Stomach (tissue), 9 donors: ENCODE results near the gene PARD3. TPM values are rescaled to one million over a fixed set of nuclear protein-coding genes. Genes with fewer than 3 reads are reported as not detected.

Experiments used
- DNase-seq, 2 donors: peaks; one replicate each; pipeline versions ENCODE4 v3.0.0 to v3.0.0-alpha.2; 2013 to 2019
- H3K27ac ChIP-seq, 5 donors: fragments of 200-600 bp in 4 of 5; sonication (generic) in 4 of 5; one replicate each; pipeline ENCODE4 v1.5.1; 2013 to 2019; ENCODE audit warnings: mild to moderate bottlenecking in 1 of 5, moderate library complexity in 1 of 5
- H3K27me3 ChIP-seq, 3 donors: fragments of 200-600 bp; sonication (generic); one replicate each; pipeline ENCODE4 v1.5.1; 2017 to 2019; ENCODE audit warnings: mixed run types in 1 of 3
- H3K36me3 ChIP-seq, 4 donors: fragments of 200-600 bp; sonication (generic); 1 replicate in 3 of 4; 2 replicates in 1 of 4; pipeline ENCODE4 v1.5.1; 2016 to 2019
- H3K4me1 ChIP-seq, 4 donors: fragments of 200-600 bp; sonication (generic); one replicate each; pipeline ENCODE4 v1.5.1; 2016 to 2019
- H3K4me3 ChIP-seq, 4 donors: fragments of 200-600 bp; sonication (generic) in 3 of 4; one replicate each; pipeline ENCODE4 v1.5.1; 2016 to 2019; ENCODE audit warnings: mild to moderate bottlenecking in 1 of 4
- H3K9me3 ChIP-seq, 4 donors: fragments of 200-600 bp; sonication (generic); one replicate each; pipeline ENCODE4 v1.5.1; 2016 to 2019
- EP300 ChIP-seq: sonication (generic); formaldehyde crosslinking; IDR thresholded peaks from one replicate; pipeline ENCODE4 v1.6.1; 2017; ENCODE audit warnings: antibody characterized with exemption
- POLR2A ChIP-seq, 4 donors: fragments of 450-650 bp; IDR thresholded peaks; one replicate each; pipeline ENCODE4 v1.6.1; 2016; ENCODE audit warnings: antibody characterized with exemption in 4 of 4, control low read depth in 2 of 4, mild to moderate bottlenecking in 1 of 4, moderate library complexity in 1 of 4
- POLR2AphosphoS5 ChIP-seq, 3 donors: sonication (generic); formaldehyde crosslinking; IDR thresholded peaks; one replicate each; pipeline ENCODE4 v1.6.1; 2016; ENCODE audit warnings: antibody characterized with exemption in 3 of 3
- WGBS, 5 donors: extraction: QIAGEN DNeasy Blood & Tissue Kit in 3 of 5; methylation state at CpG; one replicate each; pipeline versions ENCODE4 v1.1.5 to v1.1.7; 2013 to 2018; 5-methylcytosine and 5-hydroxymethylcytosine counted together
- intact Hi-C: fragments of 100-400 bp; cut with DNase I; formaldehyde crosslinking; loops from one replicate; pipeline ENCODE4 v1.15.1; 2023; ENCODE audit warnings: low total_unique reads
- polyA plus RNA-seq, 3 donors: library from polyadenylated mRNA; stranded (reverse); fragments of 200-250 nt; gene quantifications; one replicate each; pipeline ENCODE4 v1.2.3, GENCODE V29; 2013
- total RNA-seq, 5 donors: library from RNA; depleted of rRNA; stranded (reverse); fragments of >200 nt; gene quantifications; one replicate each; pipeline versions ENCODE4 v1.1.0 to v1.2.3, GENCODE V29; 2014 to 2016
- TF ChIP-seq, protein P1 (sequence below), 7 experiments: fragments of 450-650 bp in 4 of 7; fragments of 200-600 bp in 3 of 7; sonication (generic) in 3 of 7; IDR thresholded peaks; one replicate each; pipeline ENCODE4 v1.5.1; 2016 to 2019; ENCODE audit warnings: antibody characterized with exemption in 7 of 7, control low read depth in 2 of 7, mild to moderate bottlenecking in 1 of 7
- donor health status: healthy with polysubstance abuse.
- donor health status: Bipolar disorder and iron deficiency.
- donor health status: healthy.

Gene PARD3
- total and polyA plus RNA-seq, 8 donors, result 13.7 to 118 (median 31.8) TPM

DNA sequence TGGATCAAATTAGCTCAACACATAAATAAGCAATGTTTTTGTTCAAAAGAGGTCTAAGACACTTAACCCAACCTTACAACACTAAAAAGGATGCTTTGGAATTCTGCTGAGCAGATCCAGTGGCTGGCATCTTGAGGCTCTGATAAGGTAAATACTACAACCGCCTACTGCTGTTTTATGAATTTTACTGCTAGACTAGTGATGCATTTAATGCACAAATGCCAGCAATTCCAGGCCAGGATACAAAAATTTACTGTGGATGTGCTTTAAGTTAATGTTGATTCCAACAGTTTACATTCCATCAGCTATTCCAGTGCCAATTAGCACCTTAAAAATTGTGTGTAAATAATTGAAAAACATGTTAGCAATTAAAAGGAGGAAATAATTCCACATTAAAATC is 261.3 kb downstream of the PARD3 start:
- H3K36me3 ChIP-seq, result no peaks in the 10 kb centered on the region
- no peaks in the 10 kb centered on the region for H3K27me3 ChIP-seq
- WGBS, 5 donors, result 38 to 93% (median 88%) methylated on average over 1 of the region's 1 CpG
- no peak overlapping the region for H3K4me3 ChIP-seq
- H3K9me3 ChIP-seq, result no peaks in the 10 kb centered on the region
- intact Hi-C loops, result no loop called here
- TF ChIP-seq POLR2AphosphoS5 (IDR thresholded peaks at IDR 0.05) (no peak), POLR2A (IDR thresholded peaks at IDR 0.05) (no peak), EP300 (no peak)
- TF ChIP-seq, protein P1, sequence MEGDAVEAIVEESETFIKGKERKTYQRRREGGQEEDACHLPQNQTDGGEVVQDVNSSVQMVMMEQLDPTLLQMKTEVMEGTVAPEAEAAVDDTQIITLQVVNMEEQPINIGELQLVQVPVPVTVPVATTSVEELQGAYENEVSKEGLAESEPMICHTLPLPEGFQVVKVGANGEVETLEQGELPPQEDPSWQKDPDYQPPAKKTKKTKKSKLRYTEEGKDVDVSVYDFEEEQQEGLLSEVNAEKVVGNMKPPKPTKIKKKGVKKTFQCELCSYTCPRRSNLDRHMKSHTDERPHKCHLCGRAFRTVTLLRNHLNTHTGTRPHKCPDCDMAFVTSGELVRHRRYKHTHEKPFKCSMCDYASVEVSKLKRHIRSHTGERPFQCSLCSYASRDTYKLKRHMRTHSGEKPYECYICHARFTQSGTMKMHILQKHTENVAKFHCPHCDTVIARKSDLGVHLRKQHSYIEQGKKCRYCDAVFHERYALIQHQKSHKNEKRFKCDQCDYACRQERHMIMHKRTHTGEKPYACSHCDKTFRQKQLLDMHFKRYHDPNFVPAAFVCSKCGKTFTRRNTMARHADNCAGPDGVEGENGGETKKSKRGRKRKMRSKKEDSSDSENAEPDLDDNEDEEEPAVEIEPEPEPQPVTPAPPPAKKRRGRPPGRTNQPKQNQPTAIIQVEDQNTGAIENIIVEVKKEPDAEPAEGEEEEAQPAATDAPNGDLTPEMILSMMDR (IDR thresholded peaks at IDR 0.05), result no peak
- peaks cover 0 to 6% (median under 1%) of the 10 kb centered on the region in 4 donors for H3K4me1 ChIP-seq
- no peak for DNase-seq
- H3K27ac ChIP-seq, result no peak overlapping the region

DNA sequence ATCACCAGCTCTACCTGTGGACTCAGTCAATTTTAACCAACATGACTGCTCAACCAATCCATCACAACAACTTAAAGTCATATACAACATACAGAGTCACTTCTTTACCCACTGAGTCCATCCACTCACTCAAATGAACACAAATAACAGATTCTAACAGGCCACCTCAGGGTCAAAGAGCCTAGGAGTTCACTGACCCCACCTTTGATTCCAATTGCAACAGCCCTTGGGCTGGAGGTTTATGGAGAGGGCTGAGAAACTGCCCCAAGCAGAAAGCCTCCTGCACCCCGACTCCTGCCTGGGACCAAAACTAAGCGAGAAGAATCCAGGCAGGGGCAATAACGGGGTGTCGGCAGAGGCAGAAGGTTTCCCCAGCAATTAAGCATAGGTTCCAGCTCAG is 263.8 kb downstream of the PARD3 start:
- Histone ChIP-seq H3K4me3 (no peak overlapping the region), H3K4me1 (peaks cover 0 to 18% (median 11%) of the 10 kb centered on the region in 4 donors), H3K9me3 (no peaks in the 10 kb centered on the region), H3K27me3 (no peaks in the 10 kb centered on the region), H3K36me3 (no peaks in the 10 kb centered on the region), H3K27ac (no peak overlapping the region)
- TF ChIP-seq POLR2AphosphoS5 (IDR thresholded peaks at IDR 0.05) (no peak), POLR2A (IDR thresholded peaks at IDR 0.05) (no peak), EP300 (no peak)
- TF ChIP-seq, protein P1 (IDR thresholded peaks at IDR 0.05), result no peak
- intact Hi-C loops, result no loop called here
- DNase-seq, result no peak
- 96 to 97% (median 97%) methylated on average over 4 of the region's 4 CpGs for WGBS, 5 donors

DNA sequence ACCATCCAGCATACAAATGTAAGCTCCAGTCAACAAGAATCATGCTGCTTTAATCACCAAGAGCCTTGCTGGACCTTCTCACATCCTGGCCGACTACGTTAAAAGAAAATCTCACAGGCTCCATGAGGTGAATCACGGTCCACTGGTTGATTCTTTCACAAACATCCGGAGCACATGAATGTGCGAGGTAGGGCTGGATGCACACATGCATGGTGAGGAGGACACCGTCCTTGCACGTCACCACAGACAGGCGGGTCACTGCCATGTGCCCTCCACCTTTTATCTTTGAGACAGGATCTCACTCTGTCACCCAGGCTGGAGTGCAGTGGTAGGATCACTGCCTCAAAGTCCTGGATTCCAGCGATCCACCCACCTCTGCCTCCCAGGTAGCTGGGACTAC is 265.1 kb downstream of the PARD3 start:
- DNase-seq, result no peak
- TF ChIP-seq POLR2AphosphoS5 (IDR thresholded peaks at IDR 0.05) (no peak), POLR2A (IDR thresholded peaks at IDR 0.05) (no peak), EP300 (no peak)
- TF ChIP-seq, protein P1 (IDR thresholded peaks at IDR 0.05), result no peak
- Histone ChIP-seq H3K4me3 (no peak overlapping the region), H3K27ac (no peak overlapping the region), H3K4me1 (peaks cover 0 to 18% (median 11%) of the 10 kb centered on the region in 4 donors), H3K9me3 (no peaks in the 10 kb centered on the region), H3K27me3 (no peaks in the 10 kb centered on the region), H3K36me3 (no peaks in the 10 kb centered on the region)
- 94 to 98% (median 96%) methylated on average over 9 of the region's 9 CpGs for WGBS, 5 donors
- intact Hi-C loops, result no loop called here

DNA sequence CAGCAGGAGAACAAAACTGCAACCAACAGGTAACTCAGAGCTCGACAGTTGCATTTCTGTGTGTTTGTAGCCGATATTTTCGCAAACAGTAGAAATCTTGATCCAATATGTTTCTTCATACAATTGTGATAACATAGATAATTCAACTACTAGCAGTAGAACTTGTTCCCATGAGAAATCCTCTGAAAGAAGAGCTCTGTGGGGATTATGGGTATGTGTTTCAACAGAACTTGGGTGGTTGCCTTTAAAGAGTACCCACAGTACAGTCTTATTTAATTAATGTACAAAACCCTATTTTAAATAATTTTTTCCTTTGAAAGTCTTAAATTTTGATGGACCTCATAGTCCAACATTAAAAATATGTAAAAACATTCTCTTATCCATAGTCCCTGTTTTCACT is 266.1 kb downstream of the PARD3 start:
- WGBS, 5 donors, result 54 to 76% (median 70%) methylated on average over 3 of the region's 3 CpGs
- Histone ChIP-seq H3K27ac (no peak overlapping the region), H3K4me3 (no peak overlapping the region), H3K36me3 (no peaks in the 10 kb centered on the region), H3K9me3 (no peaks in the 10 kb centered on the region), H3K4me1 (peaks cover 0 to 18% (median 11%) of the 10 kb centered on the region in 4 donors), H3K27me3 (no peaks in the 10 kb centered on the region)
- DNase-seq, result no peak
- TF ChIP-seq EP300 (no peak), POLR2A (IDR thresholded peaks at IDR 0.05) (no peak), POLR2AphosphoS5 (IDR thresholded peaks at IDR 0.05) (no peak)
- TF ChIP-seq, protein P1 (IDR thresholded peaks at IDR 0.05), result no peak
- intact Hi-C loops, result no loop called here
